GM06990 (cell line): Measurements from ENCODE around the gene SOCS7.

ENCODE experiments used
- DNase-seq: peaks from one replicate; pipeline ENCODE4 v3.0.0-alpha.2; 2011; ENCODE audit not compliant: insufficient read length; ENCODE audit errors: extremely low read depth
- H3K27me3 ChIP-seq: replicated peaks from 2 replicates; pipeline ENCODE4 v1.6.0; 2011; ENCODE audit warnings: low read length; ENCODE audit not compliant: control insufficient read depth, insufficient read depth
- H3K36me3 ChIP-seq: 2 replicates; pipeline ENCODE4 v1.5.1; 2011; ENCODE audit warnings: low read length; ENCODE audit not compliant: control insufficient read depth, insufficient read depth
- H3K4me3 ChIP-seq: replicated peaks from 2 replicates; pipeline ENCODE4 v1.5.1; 2011; ENCODE audit warnings: low read depth, mild to moderate bottlenecking, control low read depth, low read length
- CTCF ChIP-seq: IDR thresholded peaks from 2 replicates; pipeline ENCODE4 v1.5.1; 2011; ENCODE audit warnings: low read length, control low read depth, mild to moderate bottlenecking, inconsistent platforms; ENCODE audit not compliant: insufficient read depth, poor library complexity, severe bottlenecking

Gene SOCS7

GRCh38 chr17:38351412-38352222, at the start of gene SOCS7:
TSS of gene SOCS7 (plus strand) at chr17:38351844. CDS start at chr17:38352053, 209 bp downstream.
- H3K27me3 ChIP-seq = no peaks in the 10 kb centered on the region
- TF ChIP-seq CTCF = no peak
- H3K36me3 ChIP-seq = no peaks in the 10 kb centered on the region
- H3K4me3 ChIP-seq = peak within 1 kb of the TSS; percentile 78
- peak; percentile 90 for DNase-seq

GRCh38 chr17:38315497-38315896, 36.1 kb upstream of the SOCS7 start:
- no peak for DNase-seq
- Histone ChIP-seq H3K36me3 (peaks cover 4% of the 10 kb centered on the region), H3K27me3 (no peaks in the 10 kb centered on the region), H3K4me3 (no peak overlapping the region)
- no peak for TF ChIP-seq CTCF

- peaks cover 6% of the 10 kb centered on the region for H3K36me3 ChIP-seq
- no peak for DNase-seq
- no peak for TF ChIP-seq CTCF
- no peaks in the 10 kb centered on the region for H3K27me3 ChIP-seq
- H3K4me3 ChIP-seq = no peak overlapping the region
These were observed 34.6 kb upstream of the SOCS7 start for GRCh38 chr17:38317081-38317480.

DNA sequence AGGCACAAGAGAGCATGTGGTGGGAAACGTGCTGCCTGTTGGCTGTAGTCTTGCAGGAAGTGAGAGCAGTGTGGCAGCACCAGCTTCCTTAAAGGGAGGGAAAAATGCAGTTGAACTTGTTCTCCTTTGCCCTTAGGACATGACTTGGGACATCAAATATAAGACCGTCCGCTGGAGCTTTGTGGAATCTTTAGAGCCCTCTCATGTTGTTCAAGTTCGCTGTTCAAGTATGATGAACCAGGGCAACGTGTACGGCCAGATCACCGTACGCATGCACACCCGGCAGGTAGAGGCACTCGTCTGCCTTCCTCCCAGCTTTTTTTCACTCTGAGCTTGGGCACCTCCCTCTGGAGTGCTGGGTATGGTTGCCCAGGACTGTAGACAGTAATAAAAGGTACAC, 31.2 kb upstream of the SOCS7 start:
- H3K4me3 ChIP-seq = no peak overlapping the region
- no peak for DNase-seq
- H3K36me3 ChIP-seq = peaks cover 9% of the 10 kb centered on the region
- H3K27me3 ChIP-seq = no peaks in the 10 kb centered on the region
- no peak for TF ChIP-seq CTCF

- H3K27me3 ChIP-seq = no peaks in the 10 kb centered on the region
- no peak for DNase-seq
- peaks cover 7% of the 10 kb centered on the region for H3K36me3 ChIP-seq
- no peak overlapping the region for H3K4me3 ChIP-seq
- peak; percentile 84 for TF ChIP-seq CTCF
These were observed 29.4 kb upstream of the SOCS7 start for GRCh38 chr17:38322156-38322779.
